ENCODE results near the gene DDIT4L. TPM values are rescaled to one million over a fixed set of nuclear protein-coding genes. Genes with fewer than 3 reads are reported as not detected.
"Not testable (repeated sequence)": the region's sequence is repeated elsewhere in the genome, so short reads cannot be mapped to it uniquely, and the experiment has no call there.

Gene DDIT4L
- total RNA-seq, result not detected

- Mint-ChIP-seq H3K36me3 (ENCODE audit: low read depth) (no peaks in the 10 kb centered on the region), H3K4me1 (ENCODE audit: low read depth) (peaks cover 13% of the 10 kb centered on the region), H3K4me3 (peak within 1 kb of the TSS; percentile 64), H3K9me3 (ENCODE audit: insufficient read depth) (no peaks in the 10 kb centered on the region), H3K27ac (no peak within 1 kb of the TSS), H3K27me3 (ENCODE audit: low read depth) (peaks cover 50% of the 10 kb centered on the region)
- ATAC-seq, result peak; percentile 78
- ChIA-PET POLR2A (no interaction called here), CTCF (interaction anchor here (1.0 kb wide), 1 partner anchor 96 kb away, joined by 3 read pairs; no protein-coding TSS in a partner anchor)
- peak; percentile 24 for DNase-seq
Measured at GRCh38 chr4:100189820-100190642, at the start of gene DDIT4L. TSS of gene DDIT4L (minus strand) at chr4:100190468. CDS start at chr4:100189983, 485 bp downstream.

- Mint-ChIP-seq H3K4me1 (ENCODE audit: low read depth) (peaks cover 5% of the 10 kb centered on the region), H3K4me3 (no peak overlapping the region), H3K36me3 (ENCODE audit: low read depth) (no peaks in the 10 kb centered on the region), H3K27me3 (ENCODE audit: low read depth) (no peaks in the 10 kb centered on the region), H3K9me3 (ENCODE audit: insufficient read depth) (no peaks in the 10 kb centered on the region), H3K27ac (no peak overlapping the region)
- CTCF ChIA-PET, result no interaction called here
- ATAC-seq (no peak), DNase-seq (no peak)
- POLR2A ChIA-PET, result no interaction called here
Measured at GRCh38 chr4:100240008-100240407, 49.7 kb upstream of the DDIT4L start.

- Mint-ChIP-seq H3K4me3 (no peak overlapping the region), H3K36me3 (ENCODE audit: low read depth) (no peaks in the 10 kb centered on the region), H3K9me3 (ENCODE audit: insufficient read depth) (peaks cover 5% of the 10 kb centered on the region), H3K4me1 (ENCODE audit: low read depth) (no peaks in the 10 kb centered on the region), H3K27me3 (ENCODE audit: low read depth) (peaks cover 3% of the 10 kb centered on the region), H3K27ac (no peak overlapping the region)
- DNase-seq, result no peak
- POLR2A ChIA-PET, result no interaction called here
- no peak for ATAC-seq
- CTCF ChIA-PET, result no interaction called here
Measured at GRCh38 chr4:100224721-100225120, 34.5 kb upstream of the DDIT4L start.

- H3K36me3 Mint-ChIP-seq (ENCODE audit: low read depth), result no peaks in the 10 kb centered on the region
- H3K27ac Mint-ChIP-seq, result no peak overlapping the region
- DNase-seq (no peak), ATAC-seq (no peak)
- H3K27me3 Mint-ChIP-seq (ENCODE audit: low read depth), result peaks cover 3% of the 10 kb centered on the region
- ChIA-PET CTCF (no interaction called here), POLR2A (no interaction called here)
- peaks cover 5% of the 10 kb centered on the region for H3K9me3 Mint-ChIP-seq (ENCODE audit: insufficient read depth)
- no peaks in the 10 kb centered on the region for H3K4me1 Mint-ChIP-seq (ENCODE audit: low read depth)
- H3K4me3 Mint-ChIP-seq, result no peak overlapping the region
Measured at GRCh38 chr4:100224160-100224559, 33.9 kb upstream of the DDIT4L start.

GRCh38 chr4:100208964-100209363 is 18.7 kb upstream of the DDIT4L start:
- DNase-seq, result no peak
- Mint-ChIP-seq H3K4me1 (ENCODE audit: low read depth) (peaks cover 11% of the 10 kb centered on the region), H3K27me3 (ENCODE audit: low read depth) (peaks cover 25% of the 10 kb centered on the region)

GRCh38 chr4:100208459-100208858 is 18.2 kb upstream of the DDIT4L start:
- no peak overlapping the region for H3K27ac Mint-ChIP-seq
- no peaks in the 10 kb centered on the region for H3K36me3 Mint-ChIP-seq (ENCODE audit: low read depth)
- H3K4me1 Mint-ChIP-seq (ENCODE audit: low read depth), result peaks cover 11% of the 10 kb centered on the region
- no peak overlapping the region for H3K4me3 Mint-ChIP-seq
- ChIA-PET POLR2A (no interaction called here), CTCF (no interaction called here)
- peaks cover 22% of the 10 kb centered on the region for H3K27me3 Mint-ChIP-seq (ENCODE audit: low read depth)
- DNase-seq (no peak), ATAC-seq (no peak)
- no peaks in the 10 kb centered on the region for H3K9me3 Mint-ChIP-seq (ENCODE audit: insufficient read depth)

More at GRCh38 chr4:100208964-100209363, 18.7 kb upstream of the DDIT4L start:
- Mint-ChIP-seq H3K9me3 (ENCODE audit: insufficient read depth) (no peaks in the 10 kb centered on the region), H3K27ac (no peak overlapping the region), H3K4me3 (no peak overlapping the region), H3K36me3 (ENCODE audit: low read depth) (no peaks in the 10 kb centered on the region)
- CTCF ChIA-PET, result no interaction called here
- ATAC-seq, result peak; percentile 30
- POLR2A ChIA-PET, result no interaction called here

- H3K9me3 Mint-ChIP-seq (ENCODE audit: insufficient read depth), result no peaks in the 10 kb centered on the region
- DNase-seq, result no peak
- ATAC-seq, result no peak
- H3K27ac Mint-ChIP-seq, result no peak overlapping the region
- no peak overlapping the region for H3K4me3 Mint-ChIP-seq
- H3K36me3 Mint-ChIP-seq (ENCODE audit: low read depth), result no peaks in the 10 kb centered on the region
- peaks cover 11% of the 10 kb centered on the region for H3K4me1 Mint-ChIP-seq (ENCODE audit: low read depth)
- H3K27me3 Mint-ChIP-seq (ENCODE audit: low read depth), result peaks cover 19% of the 10 kb centered on the region
- CTCF ChIA-PET, result no interaction called here
- POLR2A ChIA-PET, result interaction anchor here (1.1 kb wide), 1 partner anchor 94 kb away, joined by 3 read pairs; no protein-coding TSS in a partner anchor
Measured at GRCh38 chr4:100206850-100207249, 16.6 kb upstream of the DDIT4L start.

- ChIA-PET CTCF (interaction anchor here (1.3 kb wide), 1 partner anchor 104 kb away, joined by 5 read pairs; no protein-coding TSS in a partner anchor), POLR2A (no interaction called here)
- Mint-ChIP-seq H3K4me1 (ENCODE audit: low read depth) (no peaks in the 10 kb centered on the region), H3K4me3 (no peak overlapping the region), H3K36me3 (ENCODE audit: low read depth) (no peaks in the 10 kb centered on the region), H3K27ac (no peak overlapping the region), H3K27me3 (ENCODE audit: low read depth) (peaks cover 5% of the 10 kb centered on the region), H3K9me3 (ENCODE audit: insufficient read depth) (no peaks in the 10 kb centered on the region)
- no peak for DNase-seq
- ATAC-seq, result no peak
Measured at GRCh38 chr4:100198061-100198460, 7.8 kb upstream of the DDIT4L start.

GRCh38 chr4:100196388-100197071 is 6.3 kb upstream of the DDIT4L start:
- H3K27me3 Mint-ChIP-seq (ENCODE audit: low read depth); H3K4me1 Mint-ChIP-seq (ENCODE audit: low read depth); POLR2A ChIA-PET; H3K27ac Mint-ChIP-seq; H3K36me3 Mint-ChIP-seq (ENCODE audit: low read depth); DNase-seq; CTCF ChIA-PET; H3K9me3 Mint-ChIP-seq (ENCODE audit: insufficient read depth); H3K4me3 Mint-ChIP-seq; ATAC-seq: not testable (repeated sequence)

GRCh38 chr4:100190643-100191600 is 654 bp upstream of the DDIT4L start:
- POLR2A ChIA-PET, result no interaction called here
- Mint-ChIP-seq H3K4me1 (ENCODE audit: low read depth) (peaks cover 13% of the 10 kb centered on the region), H3K4me3 (peak overlapping the region; percentile 64), H3K27me3 (ENCODE audit: low read depth) (peaks cover 48% of the 10 kb centered on the region), H3K27ac (no peak overlapping the region), H3K36me3 (ENCODE audit: low read depth) (no peaks in the 10 kb centered on the region), H3K9me3 (ENCODE audit: insufficient read depth) (no peaks in the 10 kb centered on the region)
- no peak for DNase-seq
- peak; percentile 24 for ATAC-seq
- CTCF ChIA-PET, result interaction anchor here (1.0 kb wide), 1 partner anchor 97 kb away, joined by 3 read pairs; no protein-coding TSS in a partner anchor

- Mint-ChIP-seq H3K9me3 (ENCODE audit: insufficient read depth) (no peaks in the 10 kb centered on the region), H3K4me1 (ENCODE audit: low read depth) (peaks cover 13% of the 10 kb centered on the region), H3K27ac (no peak overlapping the region), H3K36me3 (ENCODE audit: low read depth) (no peaks in the 10 kb centered on the region), H3K4me3 (no peak overlapping the region), H3K27me3 (ENCODE audit: low read depth) (peaks cover 50% of the 10 kb centered on the region)
- ChIA-PET POLR2A (no interaction called here), CTCF (no interaction called here)
- DNase-seq, result no peak
- ATAC-seq, result no peak
Measured at GRCh38 chr4:100188829-100189228, 1.4 kb downstream of the DDIT4L start.
